NCI-H1048 (cell line): ENCODE results near the gene PDZD8.
"Not testable (repeated sequence)": the region's sequence is repeated elsewhere in the genome, so short reads cannot be mapped to it uniquely, and the experiment has no call there.

Experiments
- DNase-seq: peaks from one replicate; lab custom pipeline; 2025; lab: John Stamatoyannopoulos, UW

PDZD8 gene

GRCh38 chr10:117254774-117255735 lies 120.2 kb downstream of the PDZD8 start:
- DNase-seq, result no peak

- DNase-seq, result no peak
These were observed 120.9 kb downstream of the PDZD8 start for GRCh38 chr10:117254338-117254737.

DNA sequence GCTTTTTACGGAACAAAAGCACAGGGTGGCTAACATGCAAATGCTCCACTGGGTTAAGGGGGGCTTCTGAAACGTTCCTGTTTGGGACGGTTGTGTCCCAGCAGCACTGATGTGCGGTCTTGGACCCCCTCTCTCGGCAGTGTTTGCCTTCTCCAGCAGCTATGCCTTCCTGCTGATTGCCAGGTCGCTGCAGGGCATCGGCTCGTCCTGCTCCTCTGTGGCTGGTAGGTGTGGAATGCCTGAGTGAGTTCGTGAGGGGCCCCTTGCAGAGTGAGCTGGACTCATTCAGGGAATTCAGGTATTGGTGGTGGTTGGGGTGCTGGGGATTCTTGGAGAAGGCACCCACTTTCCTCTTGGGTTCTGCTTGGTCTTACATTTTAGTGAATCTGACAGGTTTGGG lies 121.3 kb downstream of the PDZD8 start:
- DNase-seq, result no peak

DNA sequence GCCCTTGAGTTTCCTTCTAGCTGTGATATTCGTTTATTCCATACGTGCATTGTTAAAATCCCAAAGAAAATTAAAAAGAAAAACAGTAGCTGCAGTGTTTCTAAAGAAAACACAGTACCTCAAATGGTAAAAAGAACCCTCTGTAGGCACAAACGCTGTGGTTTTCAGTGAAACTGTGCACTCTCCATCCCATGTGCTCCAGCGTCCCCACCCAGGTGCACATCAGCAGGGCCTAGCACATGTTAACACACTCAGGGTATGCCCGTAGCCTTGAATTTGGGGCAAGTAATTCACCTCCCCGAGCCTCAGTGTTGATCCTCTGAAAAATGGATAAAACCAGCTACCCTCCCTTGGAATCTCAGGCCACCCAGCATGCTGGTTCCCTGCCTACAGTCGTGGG lies 124.8 kb downstream of the PDZD8 start:
- no peak for DNase-seq

- DNase-seq, result no peak
These were observed 125.6 kb downstream of the PDZD8 start for GRCh38 chr10:117249493-117250093.

DNA sequence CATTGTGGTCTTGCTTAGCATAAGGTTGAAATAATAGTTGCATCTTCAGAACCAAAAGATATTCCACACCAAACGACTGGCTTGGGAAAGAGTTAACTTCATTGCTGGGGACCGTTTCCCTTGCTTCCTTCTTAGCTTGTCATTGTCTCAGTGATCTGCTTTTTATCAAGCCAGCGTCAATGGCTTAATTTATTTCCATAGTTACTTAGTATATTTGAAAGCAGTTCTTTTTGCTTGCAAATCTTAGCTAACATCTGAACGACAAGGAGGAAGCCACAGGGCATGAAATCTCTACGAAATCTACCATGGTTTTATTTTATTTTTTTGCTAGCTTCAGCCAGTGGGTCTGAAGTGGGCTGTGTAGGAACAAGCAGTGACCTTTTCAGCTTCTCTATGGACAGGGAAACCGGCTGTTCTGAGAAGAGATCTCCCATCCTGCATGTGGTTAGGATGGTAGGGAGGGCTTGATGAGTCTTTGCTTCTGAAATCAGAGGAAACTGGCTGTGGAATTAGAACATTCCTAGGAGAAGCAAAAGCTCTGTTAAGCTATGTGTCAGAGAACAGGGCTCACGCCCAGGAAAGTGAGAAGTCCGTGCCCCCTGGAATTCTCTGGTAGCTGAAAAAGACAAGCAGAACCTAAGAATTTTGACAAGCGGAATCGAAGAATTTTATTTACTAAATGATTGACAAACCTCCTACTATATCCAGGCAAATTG lies 126.3 kb downstream of the PDZD8 start:
- DNase-seq, result no peak

GRCh38 chr10:117246997-117247671 lies 128.1 kb downstream of the PDZD8 start:
- DNase-seq, result no peak

GRCh38 chr10:117242463-117242832 lies 132.8 kb downstream of the PDZD8 start:
- no peak for DNase-seq

DNA sequence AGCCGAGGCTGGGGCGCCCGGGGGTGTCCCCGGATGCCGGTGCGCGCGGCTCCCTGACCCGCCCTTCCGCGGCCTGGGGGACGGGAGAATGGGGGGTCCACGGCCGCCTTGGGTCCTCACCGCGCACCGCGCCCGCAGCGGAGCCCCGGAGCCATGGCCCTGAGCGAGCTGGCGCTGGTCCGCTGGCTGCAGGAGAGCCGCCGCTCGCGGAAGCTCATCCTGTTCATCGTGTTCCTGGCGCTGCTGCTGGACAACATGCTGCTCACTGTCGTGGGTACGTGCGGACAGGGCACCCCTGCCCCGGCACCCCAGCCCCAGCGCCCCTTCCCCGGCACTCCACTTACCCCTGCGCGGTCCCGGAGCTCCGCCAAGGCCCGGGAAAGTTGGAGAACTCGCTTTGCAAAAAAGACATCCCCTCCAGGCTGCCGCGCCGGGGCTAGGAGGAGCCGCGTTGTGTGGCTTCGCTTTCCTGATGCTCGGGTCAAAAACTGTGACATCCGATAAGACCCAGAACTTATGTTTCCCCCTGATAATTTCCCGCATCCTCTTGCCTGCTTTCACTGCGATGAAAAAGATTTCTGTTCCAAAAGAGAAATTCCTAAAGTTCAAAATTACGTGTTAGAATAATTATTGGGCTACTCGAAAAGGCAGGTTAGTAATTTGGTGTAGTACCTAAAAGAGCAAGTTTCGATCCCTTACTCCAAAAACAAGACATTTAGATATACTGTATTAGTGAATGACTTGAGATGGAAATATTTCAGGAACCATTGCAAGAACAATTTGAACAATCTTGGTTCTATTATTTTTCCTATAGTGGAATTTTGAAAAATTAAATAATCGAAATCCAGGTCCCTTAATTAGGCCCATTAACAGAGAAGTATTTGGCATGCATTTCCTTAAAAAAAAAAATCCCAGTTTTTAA lies 133.4 kb downstream of the PDZD8 start:
- no peak for DNase-seq

- DNase-seq, result no peak
These were observed 134.4 kb downstream of the PDZD8 start, which contains the start of gene SLC18A2 for GRCh38 chr10:117240621-117241529. Gene SLC18A2 (plus strand): TSS chr10:117241114. CDS start chr10:117241694, 580 bp downstream.

DNA sequence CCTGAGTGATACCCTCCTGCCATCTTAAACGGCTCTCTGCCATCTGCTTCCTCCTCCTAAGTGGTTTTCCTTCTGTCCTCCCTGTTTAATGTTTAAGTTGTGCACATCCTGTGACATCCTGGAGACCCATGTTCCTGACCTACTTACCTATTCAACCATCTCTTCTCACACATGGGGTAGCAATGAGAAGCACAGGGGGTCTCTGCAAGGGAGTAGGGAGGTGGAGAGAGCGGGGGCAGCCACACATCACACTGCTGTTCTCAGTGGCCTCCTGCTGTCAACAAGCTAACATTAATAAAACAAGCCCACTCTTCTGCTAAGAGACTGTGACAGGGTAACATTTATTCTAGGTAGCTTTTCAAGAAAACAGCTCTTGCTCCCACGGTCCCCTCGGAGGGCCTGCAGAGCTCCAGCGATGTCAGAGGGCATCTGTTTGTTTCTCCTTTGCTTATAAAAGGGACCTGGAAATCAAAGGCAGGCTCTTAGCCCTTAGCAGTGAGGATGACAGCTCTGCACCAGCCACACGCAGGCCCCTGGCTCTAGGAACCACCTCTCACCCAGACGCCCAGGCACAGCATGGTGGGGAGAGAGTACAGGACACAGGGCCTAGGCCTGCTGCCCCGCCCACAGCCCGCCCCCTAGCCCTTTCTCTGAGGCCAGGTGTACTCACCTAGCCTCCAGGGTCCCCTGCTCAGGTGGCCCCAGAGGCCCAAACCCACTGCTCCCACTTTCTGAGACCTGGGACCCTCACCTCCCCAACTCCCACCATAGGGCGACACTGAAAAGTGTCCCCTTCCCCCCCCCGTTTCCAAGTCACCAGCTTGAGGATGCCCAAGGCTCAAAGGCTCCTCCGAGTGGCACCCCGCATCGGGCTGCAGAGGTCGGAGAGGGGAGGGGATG lies 135.3 kb downstream of the PDZD8 start:
- no peak for DNase-seq

DNA sequence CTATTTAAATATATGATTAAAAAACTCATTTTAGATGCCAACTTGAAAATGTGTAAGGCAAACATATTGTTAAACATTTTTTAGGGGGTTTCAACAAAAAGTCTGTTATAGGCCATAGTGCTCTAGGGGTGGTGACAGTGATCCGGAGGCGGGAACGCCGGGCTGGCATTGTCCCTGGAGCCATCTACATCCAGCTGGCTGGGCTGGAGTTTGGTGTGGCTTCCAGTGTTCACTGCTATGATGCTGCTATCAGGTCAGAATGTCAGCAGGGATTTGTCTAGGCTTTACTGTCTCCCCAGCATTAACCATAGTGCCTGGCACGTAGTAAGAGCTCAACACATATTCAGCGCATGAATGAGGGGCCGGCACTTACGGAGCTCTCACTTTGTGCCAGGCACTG lies 136.2 kb downstream of the PDZD8 start:
- no peak for DNase-seq

DNA sequence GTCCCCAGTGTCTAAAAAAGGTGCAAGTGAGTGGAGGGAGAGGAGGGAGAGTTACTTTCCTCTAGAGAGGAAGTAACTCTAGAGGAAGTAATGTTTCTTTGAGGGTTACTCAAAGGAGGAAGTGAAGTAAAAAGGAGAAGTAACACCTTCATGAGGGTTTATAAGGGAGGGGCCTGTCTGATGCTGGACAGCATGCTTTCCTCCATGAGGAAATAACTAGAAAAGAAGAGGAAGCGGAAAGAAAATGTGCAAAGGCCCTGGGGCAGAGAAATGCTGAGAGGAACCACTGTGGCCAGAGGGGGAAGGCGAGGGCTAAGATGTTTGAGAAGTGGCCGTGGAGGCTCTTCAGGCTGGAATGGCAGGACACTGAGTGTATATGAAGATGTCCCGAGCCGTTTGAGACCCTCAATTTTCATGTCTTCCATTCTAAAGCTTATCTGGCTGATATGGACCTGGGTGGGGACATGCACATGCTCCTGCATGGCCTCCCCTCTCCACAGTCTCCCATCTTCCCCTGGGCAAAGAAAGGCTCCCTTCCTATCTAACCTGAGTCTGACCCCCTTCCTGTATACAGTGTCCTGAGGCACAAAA lies 137.7 kb downstream of the PDZD8 start:
- DNase-seq, result no peak

DNA sequence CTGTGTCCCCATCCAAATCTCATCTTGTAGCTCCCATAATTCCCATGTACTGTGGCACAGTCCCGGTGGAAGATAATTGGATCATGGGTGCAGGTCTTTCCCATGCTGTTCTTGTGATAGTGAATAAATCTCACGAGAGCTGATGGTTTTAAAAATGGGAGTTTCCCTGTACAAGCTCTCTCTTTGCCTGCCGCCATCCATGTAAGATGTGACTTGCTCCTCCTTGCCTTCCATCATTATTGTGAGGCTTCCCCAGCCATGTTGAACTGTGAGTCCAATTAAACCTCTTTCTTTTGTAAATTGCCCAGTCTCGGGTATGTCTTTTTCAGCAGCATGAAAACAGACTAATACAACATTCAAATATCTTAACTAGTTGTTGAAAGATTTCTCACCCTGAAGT lies 145.1 kb downstream of the PDZD8 start:
- DNase-seq, result not testable (repeated sequence)

GRCh38 chr10:117228210-117228609 lies 147.0 kb downstream of the PDZD8 start:
- DNase-seq, result no peak
